ENCODE results near the gene GLYATL1B.
"Not testable (repeated sequence)": the region's sequence is repeated elsewhere in the genome, so short reads cannot be mapped to it uniquely, and the experiment has no call there.

Gene GLYATL1B

GRCh38 chr11:59106363-59107336 is 20.5 kb downstream of the GLYATL1B start, which contains the start of gene FAM111B:
FAM111B (plus strand) TSS chr11:59107237; CDS start chr11:59109626, 2,389 bp downstream.
- Histone ChIP-seq H3K4ac (ENCODE audit: low read length) (no peak within 1 kb of the TSS), H2BK120ac (ENCODE audit: low read depth, low read length) (no peak within 1 kb of the TSS), H3K4me3 (ENCODE audit: low read length in 2 of 2) (peak within 1 kb of the TSS; percentile 68 to 81), H2AFZ (ENCODE audit: low read length) (peak within 1 kb of the TSS; percentile 98), H3K18ac (ENCODE audit: low read length) (peak within 1 kb of the TSS; percentile 84), H3K4me2 (ENCODE audit: insufficient read depth, low read length, poor library complexity, severe bottlenecking) (peak within 1 kb of the TSS; percentile 66), H3K23ac (ENCODE audit: low read depth, low read length, poor library complexity) (no peak within 1 kb of the TSS), H4K91ac (ENCODE audit: low read depth, low read length, poor library complexity) (no peak within 1 kb of the TSS), H2BK15ac (ENCODE audit: low read length) (no peak within 1 kb of the TSS), H2BK5ac (ENCODE audit: low read length) (no peak within 1 kb of the TSS), H2AK5ac (ENCODE audit: low read depth, low read length) (no peak within 1 kb of the TSS), H4K8ac (ENCODE audit: low read depth, low read length) (no peak within 1 kb of the TSS), H2BK12ac (ENCODE audit: low read length) (no peak within 1 kb of the TSS), H3K79me1 (ENCODE audit: low read depth, low read length) (no peaks in the 10 kb centered on the region), H3K27ac (replicated peaks; ENCODE audit: low read length) (peak within 1 kb of the TSS; percentile 58), H3K9ac (ENCODE audit: low read depth, low read length, poor library complexity) (peak within 1 kb of the TSS; percentile 51), H3K27me3 (ENCODE audit: control insufficient read depth in 3 of 3, insufficient read depth in 3 of 3, low read depth in 1 of 3, low read length in 3 of 3) (peaks cover 0 to 12% (median 2%) of the 10 kb centered on the region in 3 experiments), H3K36me3 (replicated peaks in 1 of 2; ENCODE audit: control insufficient read depth in 2 of 2, insufficient read depth in 2 of 2, low read length in 2 of 2) (peaks cover 0 to 30% of the 10 kb centered on the region in 2 donors), H3K4me1 (ENCODE audit: control insufficient read depth in 2 of 2, insufficient read depth in 1 of 2, low read depth in 1 of 2, low read length in 2 of 2) (peaks cover 4 to 9% of the 10 kb centered on the region in 2 donors), H3K14ac (ENCODE audit: low read length) (peak within 1 kb of the TSS; percentile 31), H3K9me3 (replicated peaks in 1 of 2; ENCODE audit: control insufficient read depth in 2 of 2, insufficient read depth in 1 of 2, low read depth in 1 of 2, low read length in 2 of 2) (peaks cover 0 to 15% of the 10 kb centered on the region in 2 donors)
- peak; percentile 85 for DNase-seq (ENCODE audit: low spot score)
- no CpG with 5 or more reads among the region's 64 CpGs for WGBS, 2 donors (ENCODE audit: extremely low coverage in 2 of 2, insufficient read length in 2 of 2, insufficient replicate concordance in 1 of 2)

DNA sequence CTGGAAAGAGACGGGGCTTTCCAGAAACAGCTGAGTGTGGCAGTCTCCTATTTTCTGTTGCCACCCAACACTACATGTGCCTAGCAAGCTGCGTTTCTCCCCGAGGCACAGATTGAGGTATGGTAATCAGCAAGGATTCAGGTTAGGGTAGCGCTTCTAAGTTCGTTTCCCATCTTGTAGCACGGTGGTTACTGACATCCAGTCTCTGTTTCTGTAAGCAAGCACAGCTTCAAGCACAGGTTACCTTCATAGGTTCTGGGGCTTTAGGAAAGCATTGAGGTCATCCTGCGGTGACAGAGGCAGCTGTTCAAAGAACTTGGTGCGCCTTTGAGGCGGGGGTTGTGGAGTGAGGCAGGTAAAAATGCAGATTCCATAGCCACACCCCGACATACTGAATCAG is 21.6 kb downstream of the GLYATL1B start:
- Histone ChIP-seq H2AFZ (ENCODE audit: low read length) (peak overlapping the region; percentile 98), H3K4me3 (ENCODE audit: low read length in 2 of 2) (peak overlapping the region; percentile 68 to 74), H3K9ac (ENCODE audit: low read depth, low read length, poor library complexity) (peak overlapping the region; percentile 50), H3K4me2 (ENCODE audit: insufficient read depth, low read length, poor library complexity, severe bottlenecking) (peak overlapping the region; percentile 66), H3K9me3 (replicated peaks in 1 of 2; ENCODE audit: control insufficient read depth in 2 of 2, insufficient read depth in 1 of 2, low read depth in 1 of 2, low read length in 2 of 2) (peaks cover 0 to 15% of the 10 kb centered on the region in 2 donors), H3K36me3 (replicated peaks in 1 of 2; ENCODE audit: control insufficient read depth in 2 of 2, insufficient read depth in 2 of 2, low read length in 2 of 2) (peaks cover 0 to 40% of the 10 kb centered on the region in 2 donors)
- not testable (repeated sequence) for H2BK5ac ChIP-seq (ENCODE audit: low read length); H3K4ac ChIP-seq (ENCODE audit: low read length); H3K18ac ChIP-seq (ENCODE audit: low read length); H3K79me1 ChIP-seq (ENCODE audit: low read depth, low read length); DNase-seq (ENCODE audit: low spot score); H2BK12ac ChIP-seq (ENCODE audit: low read length); H3K27ac ChIP-seq (replicated peaks; ENCODE audit: low read length); H4K91ac ChIP-seq (ENCODE audit: low read depth, low read length, poor library complexity); H3K4me1 ChIP-seq (ENCODE audit: control insufficient read depth in 2 of 2, insufficient read depth in 1 of 2, low read depth in 1 of 2, low read length in 2 of 2); H4K8ac ChIP-seq (ENCODE audit: low read depth, low read length); H2AK5ac ChIP-seq (ENCODE audit: low read depth, low read length); H3K27me3 ChIP-seq (ENCODE audit: control insufficient read depth in 3 of 3, insufficient read depth in 3 of 3, low read depth in 1 of 3, low read length in 3 of 3); H2BK15ac ChIP-seq (ENCODE audit: low read length); H3K14ac ChIP-seq (ENCODE audit: low read length); H2BK120ac ChIP-seq (ENCODE audit: low read depth, low read length); H3K23ac ChIP-seq (ENCODE audit: low read depth, low read length, poor library complexity)
- no CpG with 5 or more reads among the region's 10 CpGs for WGBS, 2 donors (ENCODE audit: extremely low coverage in 2 of 2, insufficient read length in 2 of 2, insufficient replicate concordance in 1 of 2)

DNA sequence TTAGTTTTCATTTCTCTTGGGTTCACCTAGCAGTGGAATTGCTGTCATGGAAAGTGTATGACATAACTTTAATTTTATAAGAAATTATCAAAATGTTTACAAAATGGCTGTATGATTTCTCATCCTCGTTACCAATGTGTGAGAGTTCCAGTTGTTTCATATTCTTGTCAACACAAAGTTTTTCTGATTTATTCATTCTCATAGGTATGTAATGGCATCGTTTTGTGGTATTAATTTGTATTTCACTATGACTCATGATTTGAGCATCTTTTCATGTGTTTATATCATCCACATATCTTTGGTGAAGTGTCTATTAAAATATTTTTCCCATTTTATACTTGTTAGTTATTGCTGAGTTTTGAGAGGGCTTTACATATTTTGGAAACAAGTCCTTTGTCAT is 26.4 kb downstream of the GLYATL1B start:
- DNase-seq (ENCODE audit: low spot score): no peak
- peaks cover 7 to 26% of the 10 kb centered on the region in 2 donors for H3K9me3 ChIP-seq (replicated peaks in 1 of 2; ENCODE audit: control insufficient read depth in 2 of 2, insufficient read depth in 1 of 2, low read depth in 1 of 2, low read length in 2 of 2)
- no peak overlapping the region for H2BK12ac ChIP-seq (ENCODE audit: low read length)
- peaks cover 4 to 6% of the 10 kb centered on the region in 2 donors for H3K4me1 ChIP-seq (ENCODE audit: control insufficient read depth in 2 of 2, insufficient read depth in 1 of 2, low read depth in 1 of 2, low read length in 2 of 2)
- H3K4me2 ChIP-seq (ENCODE audit: insufficient read depth, low read length, poor library complexity, severe bottlenecking): no peak overlapping the region
- no peak overlapping the region for H3K9ac ChIP-seq (ENCODE audit: low read depth, low read length, poor library complexity)
- WGBS, 2 donors (ENCODE audit: extremely low coverage in 2 of 2, insufficient read length in 2 of 2, insufficient replicate concordance in 1 of 2): no CpG with 5 or more reads among the region's 2 CpGs
- no peak overlapping the region for H3K18ac ChIP-seq (ENCODE audit: low read length)
- no peak overlapping the region for H2AK5ac ChIP-seq (ENCODE audit: low read depth, low read length)
- H2BK15ac ChIP-seq (ENCODE audit: low read length): no peak overlapping the region
- H3K79me1 ChIP-seq (ENCODE audit: low read depth, low read length): peaks cover 4% of the 10 kb centered on the region
- H2BK5ac ChIP-seq (ENCODE audit: low read length): no peak overlapping the region
- no peak overlapping the region for H3K14ac ChIP-seq (ENCODE audit: low read length)
- no peak overlapping the region for H4K8ac ChIP-seq (ENCODE audit: low read depth, low read length)
- no peak overlapping the region for H3K4ac ChIP-seq (ENCODE audit: low read length)
- H3K27me3 ChIP-seq (ENCODE audit: control insufficient read depth in 3 of 3, insufficient read depth in 3 of 3, low read depth in 1 of 3, low read length in 3 of 3): no peaks in the 10 kb centered on the region
- peaks cover 18 to 88% of the 10 kb centered on the region in 2 donors for H3K36me3 ChIP-seq (replicated peaks in 1 of 2; ENCODE audit: control insufficient read depth in 2 of 2, insufficient read depth in 2 of 2, low read length in 2 of 2)
- no peak overlapping the region for H3K23ac ChIP-seq (ENCODE audit: low read depth, low read length, poor library complexity)
- no peak overlapping the region for H4K91ac ChIP-seq (ENCODE audit: low read depth, low read length, poor library complexity)
- no peak overlapping the region for H2AFZ ChIP-seq (ENCODE audit: low read length)
- no peak overlapping the region for H3K27ac ChIP-seq (replicated peaks; ENCODE audit: low read length)
- H3K4me3 ChIP-seq (ENCODE audit: low read length in 2 of 2): no peak overlapping the region
- no peak overlapping the region for H2BK120ac ChIP-seq (ENCODE audit: low read depth, low read length)

DNA sequence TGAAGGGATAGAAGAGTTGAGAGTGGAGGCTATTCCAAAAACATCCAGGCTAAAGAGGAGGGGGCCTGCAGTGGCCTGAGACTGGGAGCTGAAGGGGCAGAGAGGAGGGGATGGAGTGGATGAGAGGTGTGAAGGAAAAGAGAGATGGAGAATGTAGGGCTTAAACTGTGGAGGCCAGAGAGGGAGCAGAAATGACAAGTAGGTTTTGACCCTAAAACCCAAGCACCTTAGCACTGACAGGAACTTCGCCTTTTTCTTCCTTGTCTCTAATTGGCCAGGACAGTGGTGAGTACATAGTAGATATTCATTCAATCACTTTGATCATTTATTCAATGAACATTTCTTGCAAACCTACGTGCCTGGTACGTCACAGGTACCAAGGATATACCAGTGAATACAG is 28.2 kb downstream of the GLYATL1B start:
- H3K9ac ChIP-seq (ENCODE audit: low read depth, low read length, poor library complexity): no peak overlapping the region
- WGBS, 2 donors (ENCODE audit: extremely low coverage in 2 of 2, insufficient read length in 2 of 2, insufficient replicate concordance in 1 of 2): no CpG with 5 or more reads among the region's 3 CpGs
- H2AK5ac ChIP-seq (ENCODE audit: low read depth, low read length): no peak overlapping the region
- H3K27ac ChIP-seq (replicated peaks; ENCODE audit: low read length): no peak overlapping the region
- peaks cover 4% of the 10 kb centered on the region for H3K79me1 ChIP-seq (ENCODE audit: low read depth, low read length)
- no peak overlapping the region for H3K18ac ChIP-seq (ENCODE audit: low read length)
- H3K9me3 ChIP-seq (replicated peaks in 1 of 2; ENCODE audit: control insufficient read depth in 2 of 2, insufficient read depth in 1 of 2, low read depth in 1 of 2, low read length in 2 of 2): peaks cover 12 to 41% of the 10 kb centered on the region in 2 donors
- H2BK5ac ChIP-seq (ENCODE audit: low read length): no peak overlapping the region
- H3K4me3 ChIP-seq (ENCODE audit: low read length in 2 of 2): no peak overlapping the region
- H2BK15ac ChIP-seq (ENCODE audit: low read length): no peak overlapping the region
- no peak overlapping the region for H2BK12ac ChIP-seq (ENCODE audit: low read length)
- no peak overlapping the region for H4K91ac ChIP-seq (ENCODE audit: low read depth, low read length, poor library complexity)
- H3K27me3 ChIP-seq (ENCODE audit: control insufficient read depth in 3 of 3, insufficient read depth in 3 of 3, low read depth in 1 of 3, low read length in 3 of 3): no peaks in the 10 kb centered on the region
- H2BK120ac ChIP-seq (ENCODE audit: low read depth, low read length): no peak overlapping the region
- H3K23ac ChIP-seq (ENCODE audit: low read depth, low read length, poor library complexity): no peak overlapping the region
- H3K4ac ChIP-seq (ENCODE audit: low read length): no peak overlapping the region
- no peak overlapping the region for H3K4me2 ChIP-seq (ENCODE audit: insufficient read depth, low read length, poor library complexity, severe bottlenecking)
- H3K14ac ChIP-seq (ENCODE audit: low read length): no peak overlapping the region
- no peaks in the 10 kb centered on the region for H3K4me1 ChIP-seq (ENCODE audit: control insufficient read depth in 2 of 2, insufficient read depth in 1 of 2, low read depth in 1 of 2, low read length in 2 of 2)
- DNase-seq (ENCODE audit: low spot score): no peak
- no peak overlapping the region for H4K8ac ChIP-seq (ENCODE audit: low read depth, low read length)
- H2AFZ ChIP-seq (ENCODE audit: low read length): no peak overlapping the region
- peaks cover 19 to 100% of the 10 kb centered on the region in 2 donors for H3K36me3 ChIP-seq (replicated peaks in 1 of 2; ENCODE audit: control insufficient read depth in 2 of 2, insufficient read depth in 2 of 2, low read length in 2 of 2)

All from neuronal stem cell (in vitro differentiated cells).